ENCODE data around the gene GPR83. TPM values are rescaled to one million over a fixed set of nuclear protein-coding genes. Genes with fewer than 3 reads are reported as not detected.

GPR83 gene
- polyA plus RNA-seq = 1.2 TPM
- long read RNA-seq, donor 1 = 0 reads
- long read RNA-seq, donor 2, full-length matches to known transcripts = 1 of 1 reads
- long read RNA-seq, donor 2, partial matches to known transcripts = 0 of 1 reads
- long read RNA-seq, donor 2, other reads (novel, unspliced or antisense) = 0 of 1 reads
- long read RNA-seq, donor 3 = 0 reads
- long read RNA-seq, donor 4 = 0 reads
- long read RNA-seq, donor 5 = 0 reads
- long read RNA-seq, donor 6, full-length matches to known transcripts = 1 of 1 reads
- long read RNA-seq, donor 6, partial matches to known transcripts = 0 of 1 reads
- long read RNA-seq, donor 6, other reads (novel, unspliced or antisense) = 0 of 1 reads
- long read RNA-seq, donor 7 = 0 reads
- long read RNA-seq, donor 8 = 0 reads
- long read RNA-seq, donor 9 = 0 reads
- long read RNA-seq, donor 10, full-length matches to known transcripts = 1 of 1 reads
- long read RNA-seq, donor 10, partial matches to known transcripts = 0 of 1 reads
- long read RNA-seq, donor 10, other reads (novel, unspliced or antisense) = 0 of 1 reads
- long read RNA-seq, donor 11 = 0 reads

DNA sequence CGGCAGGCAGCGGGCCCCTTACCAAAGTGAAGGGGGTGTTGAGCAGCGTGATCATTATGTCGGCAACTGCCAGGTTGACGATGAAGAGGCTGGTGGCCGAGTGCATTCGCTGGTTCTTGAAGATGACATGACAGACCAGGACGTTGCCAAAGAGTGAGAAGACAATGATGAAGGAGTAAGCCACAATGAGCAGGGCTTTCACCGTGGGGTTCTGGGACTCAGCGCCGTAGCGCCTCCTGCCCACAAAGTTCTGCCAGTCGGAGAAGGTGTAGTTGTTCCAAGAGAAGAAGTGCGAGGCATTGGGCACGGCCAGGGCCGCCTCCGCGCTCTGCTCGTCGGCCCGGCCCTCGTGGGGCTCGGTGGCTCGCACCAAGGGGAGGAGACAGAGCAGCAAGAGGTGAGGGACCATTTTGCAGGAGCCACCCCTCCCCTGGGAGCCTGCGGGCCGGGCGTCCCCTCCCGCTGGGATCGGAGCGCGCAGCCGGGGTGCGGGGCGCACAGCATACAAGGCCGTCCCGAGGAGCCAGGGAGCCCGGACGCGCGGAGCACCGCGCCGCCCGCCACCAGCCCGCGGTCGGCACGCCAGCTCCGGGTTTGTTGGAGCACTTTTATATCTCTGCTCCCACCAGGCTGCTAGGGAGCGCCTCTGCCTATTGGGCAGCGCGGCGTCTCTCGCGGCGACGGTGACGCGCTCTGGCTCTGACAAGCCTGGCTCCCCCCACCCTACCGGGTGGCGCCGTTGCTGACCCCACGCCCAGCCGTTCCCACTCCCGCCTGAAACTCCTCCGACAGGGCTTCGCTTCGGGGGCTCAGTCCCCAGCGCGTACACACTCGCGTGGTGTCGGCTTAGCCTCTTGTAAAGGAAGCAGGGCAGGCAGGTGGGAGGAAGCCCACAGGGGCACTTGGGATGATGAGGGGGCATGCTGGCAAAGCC, at the start of gene GPR83:
TSS of gene GPR83 (minus strand) at position 581 of the 934 bp plus-strand sequence. CDS start at position 409, 172 bp downstream.
- H3K27me3 ChIP-seq (ENCODE audit: control insufficient read depth, insufficient read depth, low read length) = peaks cover 48% of the 10 kb centered on the region
- peak; percentile 9 to 36 for DNase-seq
- WGBS (ENCODE audit: insufficient coverage, low lambda C conversion rate) = no CpG with 5 or more reads among the region's 73 CpGs
- no peaks in the 10 kb centered on the region for H3K9me3 ChIP-seq (ENCODE audit: control insufficient read depth, low read depth, low read length)
- H3K36me3 ChIP-seq (ENCODE audit: control insufficient read depth, insufficient read depth, low read length) = no peaks in the 10 kb centered on the region
- no peak within 1 kb of the TSS for H3K27ac ChIP-seq (ENCODE audit: low read length)
- peak within 1 kb of the TSS; percentile 32 for H3K4me3 ChIP-seq (ENCODE audit: low read length)
- peaks cover 3% of the 10 kb centered on the region for H3K4me1 ChIP-seq (ENCODE audit: control insufficient read depth, insufficient read depth, low read length)

DNA sequence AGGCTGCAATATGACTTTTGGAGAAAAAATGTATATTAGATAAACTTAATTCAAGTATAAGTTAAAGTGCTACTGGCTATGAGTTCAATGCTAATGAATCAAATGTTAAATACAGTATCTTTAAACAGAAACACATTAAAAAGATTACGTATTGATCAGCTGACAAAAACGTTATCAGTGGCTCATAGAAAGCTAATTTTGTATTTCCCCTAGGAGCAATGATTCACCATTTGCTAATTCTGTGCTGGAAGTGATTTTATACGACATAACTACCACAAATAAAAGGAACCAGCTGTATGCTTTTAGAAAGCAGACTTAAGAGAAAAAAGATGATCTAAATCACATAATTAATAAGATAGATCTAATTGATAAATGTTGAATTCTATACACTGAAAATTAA, 48.8 kb upstream of the GPR83 start:
- Histone ChIP-seq H3K27me3 (ENCODE audit: control insufficient read depth, insufficient read depth, low read length) (no peaks in the 10 kb centered on the region), H3K36me3 (ENCODE audit: control insufficient read depth, insufficient read depth, low read length) (peaks cover 13% of the 10 kb centered on the region), H3K9me3 (ENCODE audit: control insufficient read depth, low read depth, low read length) (no peaks in the 10 kb centered on the region), H3K27ac (ENCODE audit: low read length) (no peak overlapping the region), H3K4me1 (ENCODE audit: control insufficient read depth, insufficient read depth, low read length) (no peaks in the 10 kb centered on the region), H3K4me3 (ENCODE audit: low read length) (no peak overlapping the region)
- 86% methylated on average over 1 of the region's 3 CpGs for WGBS (ENCODE audit: insufficient coverage, low lambda C conversion rate)
- no peak for DNase-seq

DNA sequence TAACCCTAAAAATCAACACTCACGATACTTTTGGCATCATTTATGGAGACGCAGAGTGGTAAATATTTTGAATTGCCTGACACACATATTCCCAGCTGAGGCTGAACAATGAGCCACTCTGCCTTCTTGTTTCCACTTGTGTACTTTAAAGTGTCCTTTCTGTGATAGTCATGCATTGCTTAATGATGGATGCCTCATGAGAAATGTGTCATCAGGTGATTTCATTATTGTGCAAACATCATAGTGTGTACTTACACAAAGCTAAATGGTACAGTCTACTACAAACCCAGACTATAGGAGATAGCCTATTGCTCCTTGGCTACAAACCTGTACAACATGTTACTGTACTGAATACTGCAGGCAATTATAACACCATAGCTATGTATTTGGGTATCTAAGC, 48.2 kb upstream of the GPR83 start:
- Histone ChIP-seq H3K4me3 (ENCODE audit: low read length) (no peak overlapping the region), H3K27ac (ENCODE audit: low read length) (no peak overlapping the region), H3K4me1 (ENCODE audit: control insufficient read depth, insufficient read depth, low read length) (no peaks in the 10 kb centered on the region), H3K36me3 (ENCODE audit: control insufficient read depth, insufficient read depth, low read length) (peaks cover 16% of the 10 kb centered on the region), H3K9me3 (ENCODE audit: control insufficient read depth, low read depth, low read length) (no peaks in the 10 kb centered on the region), H3K27me3 (ENCODE audit: control insufficient read depth, insufficient read depth, low read length) (no peaks in the 10 kb centered on the region)
- whole genome bisulfite sequencing (ENCODE audit: insufficient coverage, low lambda C conversion rate) = no CpG with 5 or more reads among the region's 2 CpGs
- DNase-seq = peak; percentile 7 to 19

DNA sequence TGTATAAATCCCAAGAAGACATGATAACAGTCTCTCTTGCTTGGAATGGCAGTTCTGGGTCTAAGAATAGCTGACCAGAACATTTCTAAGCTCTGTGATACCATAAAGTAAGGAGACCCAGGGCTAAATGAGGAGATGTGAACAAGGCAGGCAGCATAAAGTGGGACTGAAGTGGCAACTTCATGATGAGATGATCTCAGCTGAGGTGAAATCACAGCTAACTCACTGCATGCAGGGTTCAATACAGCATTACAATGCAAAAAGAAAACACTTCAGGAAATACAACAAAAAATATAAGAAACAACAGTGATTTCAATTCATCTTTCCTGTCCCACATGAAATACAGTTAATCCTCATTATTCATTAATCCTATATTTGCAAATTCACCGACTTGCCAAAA, 47.8 kb upstream of the GPR83 start:
- Histone ChIP-seq H3K27me3 (ENCODE audit: control insufficient read depth, insufficient read depth, low read length) (no peaks in the 10 kb centered on the region), H3K36me3 (ENCODE audit: control insufficient read depth, insufficient read depth, low read length) (peaks cover 20% of the 10 kb centered on the region), H3K4me3 (ENCODE audit: low read length) (no peak overlapping the region), H3K27ac (ENCODE audit: low read length) (no peak overlapping the region), H3K9me3 (ENCODE audit: control insufficient read depth, low read depth, low read length) (no peaks in the 10 kb centered on the region), H3K4me1 (ENCODE audit: control insufficient read depth, insufficient read depth, low read length) (no peaks in the 10 kb centered on the region)
- WGBS (ENCODE audit: insufficient coverage, low lambda C conversion rate) = no CpG with 5 or more reads among the region's 1 CpG
- no peak for DNase-seq

DNA sequence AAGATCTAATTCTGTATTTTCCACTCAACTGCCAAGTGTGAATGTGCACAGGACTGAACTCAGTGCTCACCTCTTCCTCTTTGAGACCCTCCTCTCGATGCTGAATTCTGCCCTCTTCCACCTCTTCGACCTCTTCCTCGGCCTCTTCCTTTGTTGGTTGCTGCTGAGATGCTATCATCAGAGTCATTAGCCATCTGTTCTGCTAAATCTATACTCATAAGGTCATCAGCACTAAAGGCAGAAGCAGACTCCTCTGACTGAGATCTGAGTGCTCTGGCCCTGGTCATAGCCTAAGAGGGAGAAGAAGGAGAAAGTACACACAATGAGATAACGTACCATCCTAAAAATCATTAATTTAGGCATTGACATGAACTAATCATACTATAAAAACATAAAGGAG, 45.9 kb upstream of the GPR83 start:
- H3K4me3 ChIP-seq (ENCODE audit: low read length) = no peak overlapping the region
- DNase-seq = no peak
- no peaks in the 10 kb centered on the region for H3K4me1 ChIP-seq (ENCODE audit: control insufficient read depth, insufficient read depth, low read length)
- H3K27ac ChIP-seq (ENCODE audit: low read length) = no peak overlapping the region
- peaks cover 26% of the 10 kb centered on the region for H3K36me3 ChIP-seq (ENCODE audit: control insufficient read depth, insufficient read depth, low read length)
- no peaks in the 10 kb centered on the region for H3K9me3 ChIP-seq (ENCODE audit: control insufficient read depth, low read depth, low read length)
- WGBS (ENCODE audit: insufficient coverage, low lambda C conversion rate) = 96% methylated on average over 3 of the region's 4 CpGs
- no peaks in the 10 kb centered on the region for H3K27me3 ChIP-seq (ENCODE audit: control insufficient read depth, insufficient read depth, low read length)

DNA sequence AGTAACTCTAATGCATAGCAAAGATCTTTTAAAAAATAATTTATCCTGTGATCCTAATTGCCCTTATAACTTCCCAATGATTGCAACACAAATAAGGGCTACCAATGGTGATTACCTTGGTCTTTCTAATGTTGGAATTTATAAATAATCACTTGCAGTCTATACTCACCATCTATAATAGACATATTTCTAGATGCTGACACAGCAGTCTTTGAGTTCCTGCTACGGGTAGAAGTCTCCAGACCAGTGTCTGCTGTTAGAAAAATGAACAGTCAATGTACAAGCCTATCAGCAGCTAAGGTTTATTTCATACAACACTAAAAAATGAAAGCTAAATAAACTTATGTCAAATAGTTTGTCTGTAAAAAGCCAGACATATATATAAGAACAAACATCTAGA, 44.4 kb upstream of the GPR83 start:
- no peaks in the 10 kb centered on the region for H3K4me1 ChIP-seq (ENCODE audit: control insufficient read depth, insufficient read depth, low read length)
- no CpG with 5 or more reads among the region's 1 CpG for WGBS (ENCODE audit: insufficient coverage, low lambda C conversion rate)
- H3K36me3 ChIP-seq (ENCODE audit: control insufficient read depth, insufficient read depth, low read length) = peaks cover 32% of the 10 kb centered on the region
- H3K27ac ChIP-seq (ENCODE audit: low read length) = no peak overlapping the region
- H3K27me3 ChIP-seq (ENCODE audit: control insufficient read depth, insufficient read depth, low read length) = no peaks in the 10 kb centered on the region
- DNase-seq = no peak
- no peaks in the 10 kb centered on the region for H3K9me3 ChIP-seq (ENCODE audit: control insufficient read depth, low read depth, low read length)
- H3K4me3 ChIP-seq (ENCODE audit: low read length) = no peak overlapping the region

DNA sequence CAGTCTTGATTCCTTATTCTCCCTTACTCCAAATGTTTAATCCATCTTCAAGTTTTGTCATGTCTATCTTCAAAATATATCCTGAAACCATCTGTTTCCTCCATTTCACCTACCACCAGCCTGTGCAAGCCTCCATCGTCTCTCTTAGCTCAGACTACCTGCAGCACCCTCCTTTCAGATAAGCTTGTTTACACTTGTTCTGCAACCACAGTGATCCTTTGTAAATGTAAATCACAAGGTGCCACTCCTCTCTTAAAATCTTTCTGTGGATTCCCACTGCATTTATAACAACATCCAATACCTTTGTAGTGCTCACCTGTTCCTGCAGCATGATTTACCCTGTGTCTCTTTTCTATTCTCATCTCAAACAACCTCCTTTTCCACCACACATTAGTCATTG, 31.8 kb upstream of the GPR83 start:
- WGBS (ENCODE audit: insufficient coverage, low lambda C conversion rate) = no CpG with 5 or more reads among the region's 1 CpG
- no peaks in the 10 kb centered on the region for H3K27me3 ChIP-seq (ENCODE audit: control insufficient read depth, insufficient read depth, low read length)
- H3K9me3 ChIP-seq (ENCODE audit: control insufficient read depth, low read depth, low read length) = peaks cover 4% of the 10 kb centered on the region
- no peak overlapping the region for H3K4me3 ChIP-seq (ENCODE audit: low read length)
- peaks cover 31% of the 10 kb centered on the region for H3K36me3 ChIP-seq (ENCODE audit: control insufficient read depth, insufficient read depth, low read length)
- no peaks in the 10 kb centered on the region for H3K4me1 ChIP-seq (ENCODE audit: control insufficient read depth, insufficient read depth, low read length)
- DNase-seq = no peak
- H3K27ac ChIP-seq (ENCODE audit: low read length) = no peak overlapping the region

DNA sequence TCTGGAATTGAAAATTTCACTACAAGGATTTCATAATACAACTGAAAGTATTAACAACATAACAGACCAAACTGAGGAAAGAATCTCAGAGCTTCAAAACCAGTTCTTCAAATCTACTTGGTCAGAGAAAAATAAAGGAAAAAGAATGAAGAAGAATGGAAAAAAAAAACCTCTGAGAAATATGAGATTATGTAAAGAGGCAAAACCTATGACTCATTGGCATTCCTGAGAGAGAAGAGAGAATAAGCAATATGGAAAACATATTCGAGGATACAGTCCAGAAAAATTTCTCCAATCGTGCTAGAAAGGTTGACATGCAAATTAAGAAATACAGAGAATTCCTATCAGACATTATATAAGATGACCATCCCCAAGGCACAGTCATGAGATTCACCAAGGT, 23.4 kb upstream of the GPR83 start:
- peaks cover 30% of the 10 kb centered on the region for H3K36me3 ChIP-seq (ENCODE audit: control insufficient read depth, insufficient read depth, low read length)
- H3K4me3 ChIP-seq (ENCODE audit: low read length) = no peak overlapping the region
- H3K9me3 ChIP-seq (ENCODE audit: control insufficient read depth, low read depth, low read length) = peaks cover 8% of the 10 kb centered on the region
- H3K27me3 ChIP-seq (ENCODE audit: control insufficient read depth, insufficient read depth, low read length) = no peaks in the 10 kb centered on the region
- 88% methylated on average over 1 of the region's 2 CpGs for WGBS (ENCODE audit: insufficient coverage, low lambda C conversion rate)
- no peaks in the 10 kb centered on the region for H3K4me1 ChIP-seq (ENCODE audit: control insufficient read depth, insufficient read depth, low read length)
- DNase-seq = no peak
- H3K27ac ChIP-seq (ENCODE audit: low read length) = no peak overlapping the region

DNA sequence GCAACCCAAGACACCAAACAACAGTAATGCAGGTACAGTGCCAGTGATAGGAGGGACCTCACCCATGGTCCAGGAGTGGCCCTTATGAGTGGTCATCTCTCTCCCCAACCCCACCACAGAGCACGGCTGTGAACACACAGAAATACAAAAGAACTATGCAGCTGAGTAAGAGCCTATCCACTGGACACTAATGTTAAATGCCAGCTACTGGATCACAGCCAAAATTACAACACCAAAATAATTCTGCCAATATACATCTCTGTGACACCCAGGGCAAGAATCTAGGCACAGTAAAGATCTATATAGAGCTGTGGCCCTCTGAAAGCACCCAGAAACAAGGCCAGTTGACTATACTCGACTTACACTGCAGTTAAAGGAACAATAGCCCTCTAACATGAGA, 22.8 kb upstream of the GPR83 start:
- H3K4me3 ChIP-seq (ENCODE audit: low read length) = no peak overlapping the region
- H3K27ac ChIP-seq (ENCODE audit: low read length) = no peak overlapping the region
- H3K36me3 ChIP-seq (ENCODE audit: control insufficient read depth, insufficient read depth, low read length) = peaks cover 24% of the 10 kb centered on the region
- no peaks in the 10 kb centered on the region for H3K4me1 ChIP-seq (ENCODE audit: control insufficient read depth, insufficient read depth, low read length)
- no peaks in the 10 kb centered on the region for H3K27me3 ChIP-seq (ENCODE audit: control insufficient read depth, insufficient read depth, low read length)
- H3K9me3 ChIP-seq (ENCODE audit: control insufficient read depth, low read depth, low read length) = peaks cover 8% of the 10 kb centered on the region
- WGBS (ENCODE audit: insufficient coverage, low lambda C conversion rate) = no CpG with 5 or more reads among the region's 2 CpGs
- no peak for DNase-seq

DNA sequence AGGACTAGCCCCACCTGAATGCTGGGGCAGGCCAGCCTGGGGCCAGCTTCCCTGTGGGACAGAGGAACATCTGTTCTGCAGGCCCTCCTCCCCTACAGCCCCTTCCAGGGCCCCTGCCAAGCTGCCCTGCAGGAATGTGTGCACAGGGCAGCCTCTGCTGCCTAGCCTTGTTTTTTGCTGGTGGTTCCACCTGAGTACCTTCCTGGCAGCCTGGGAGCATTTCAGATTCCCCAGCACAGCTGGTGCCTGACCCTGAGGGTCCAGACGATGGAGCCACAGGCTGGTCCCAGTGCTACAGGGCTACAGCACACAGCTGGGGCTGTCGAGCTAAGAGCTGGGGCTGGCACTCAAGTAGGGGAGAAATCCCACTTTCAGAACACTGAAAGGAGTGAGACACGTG, 22.3 kb upstream of the GPR83 start:
- DNase-seq = no peak
- Histone ChIP-seq H3K4me3 (ENCODE audit: low read length) (no peak overlapping the region), H3K27ac (ENCODE audit: low read length) (no peak overlapping the region), H3K4me1 (ENCODE audit: control insufficient read depth, insufficient read depth, low read length) (no peaks in the 10 kb centered on the region), H3K27me3 (ENCODE audit: control insufficient read depth, insufficient read depth, low read length) (no peaks in the 10 kb centered on the region), H3K9me3 (ENCODE audit: control insufficient read depth, low read depth, low read length) (peaks cover 5% of the 10 kb centered on the region), H3K36me3 (ENCODE audit: control insufficient read depth, insufficient read depth, low read length) (peaks cover 23% of the 10 kb centered on the region)
- WGBS (ENCODE audit: insufficient coverage, low lambda C conversion rate) = no CpG with 5 or more reads among the region's 3 CpGs

Data from large intestine (tissue), 12 donors.